Measurements from ENCODE around the gene ADAP1.

- TF ChIP-seq EZH2 (IDR thresholded peaks at IDR 0.05; ENCODE audit: low read length, unreplicated experiment) (no peak), CTCF (conservative IDR thresholded peaks at IDR 0.05; ENCODE audit: low read depth, low read length) (no peak), EZH2phosphoT487 (IDR thresholded peaks at IDR 0.05; ENCODE audit: borderline replicate concordance, low read length) (no peak)
These were observed 25.5 kb upstream of the ADAP1 start for GRCh38 chr7:979886-980571.

Data from PC-3 (cell line).